Ovary (tissue), 9 donors: ENCODE data around the gene NCAPG. TPM values are rescaled to one million over a fixed set of nuclear protein-coding genes. Genes with fewer than 3 reads are reported as not detected.

Source experiments
- DNase-seq, 5 donors: peaks; one replicate each; pipeline ENCODE4 v3.0.0-alpha.2; 2019 to 2020
- H3K27ac ChIP-seq, 2 donors: fragments of 200-600 bp; one replicate each; pipeline versions ENCODE4 v1.5.1 to v1.8.0; 2019 to 2022
- H3K27me3 ChIP-seq: fragments of 200-600 bp; one replicate; pipeline ENCODE4 v1.8.0; 2022
- H3K36me3 ChIP-seq: fragments of 200-600 bp; sonication (generic); one replicate; pipeline ENCODE4 v1.5.1; 2019
- H3K4me1 ChIP-seq: one replicate; pipeline ENCODE4 v1.8.1; 2013; ENCODE audit warnings: mild to moderate bottlenecking, moderate library complexity; ENCODE audit not compliant: insufficient read depth
- H3K4me3 ChIP-seq: fragments of 200-600 bp; sonication (generic); one replicate; pipeline ENCODE4 v1.5.1; 2017
- H3K9me3 ChIP-seq, 2 donors: fragments of 200-600 bp in 1 of 2; sonication (generic) in 1 of 2; one replicate each; pipeline versions ENCODE4 v1.5.1 to v1.8.1; 2013 to 2019; ENCODE audit warnings: mild to moderate bottlenecking in 1 of 2, moderate library complexity in 1 of 2
- EP300 ChIP-seq: sonication (generic); formaldehyde crosslinking; IDR thresholded peaks from one replicate; pipeline ENCODE4 v1.6.1; 2017; ENCODE audit warnings: antibody characterized with exemption
- POLR2A ChIP-seq: fragments of 450-650 bp; IDR thresholded peaks from one replicate; pipeline ENCODE4 v1.6.1; 2017; ENCODE audit warnings: antibody characterized with exemption, mild to moderate bottlenecking, moderate library complexity
- WGBS, 3 donors: extraction: QIAGEN DNeasy Blood & Tissue Kit in 1 of 3; methylation state at CpG; one replicate each; pipeline versions ENCODE4 v1.1.5 to v1.1.7; 2013 to 2017; 5-methylcytosine and 5-hydroxymethylcytosine counted together
- intact Hi-C, 4 donors: fragments of 100-400 bp; cut with DNase I; formaldehyde crosslinking; loops; one replicate each; pipeline versions ENCODE4 v1.11.0 to v1.15.1; 2022 to 2023
- polyA plus RNA-seq, 2 donors: library from polyadenylated mRNA; stranded (reverse); fragments of 200-250 nt in 1 of 2; fragments of 350-450 nt in 1 of 2; fragmentation: Illumina TruSeq in 1 of 2; extraction: RNeasy Lipid Tissue Mini Kit (QIAGEN cat#74804) in 1 of 2; gene quantifications; one replicate each; pipeline ENCODE4 v1.2.3, GENCODE V29; 2013 to 2014
- total RNA-seq, 7 donors: library from RNA; depleted of rRNA in 2 of 7; stranded (reverse); fragments of >200 nt in 2 of 7; fragmentation: NEBNext Ultra II Directional in 3 of 7; extraction: Animal tissue kit (Norgen Biotek cat#: 25700) in 3 of 7; gene quantifications; one replicate each; pipeline versions ENCODE4 v1.1.0 to v1.2.4, GENCODE V29; 2016 to 2023
- TF ChIP-seq, protein P1 (sequence below), 3 donors: fragments of 450-650 bp in 2 of 3; fragments of 200-600 bp in 1 of 3; IDR thresholded peaks; one replicate each; pipeline versions ENCODE4 v1.5.1 to v1.8.0; 2016 to 2022; ENCODE audit warnings: antibody characterized with exemption in 3 of 3, mild to moderate bottlenecking in 1 of 3
- donor health status: DM: no; HTN: no; CAD: no; lungs with moderate emphysema.
- donor health status: DM: no; HTN: no; CAD: no.
- donor health status: Bipolar disorder and iron deficiency.
- donor health status: DM: yes; HTN: yes; CAD: no.
- donor health status: DM: no; HTN: no; CAD: no.
- donor health status: DM: yes; HTN: yes; CAD: no.

Gene NCAPG
- total and polyA plus RNA-seq, 9 donors: 0.25 to 1.9 (median 0.48) TPM; not detected in 2

DNA sequence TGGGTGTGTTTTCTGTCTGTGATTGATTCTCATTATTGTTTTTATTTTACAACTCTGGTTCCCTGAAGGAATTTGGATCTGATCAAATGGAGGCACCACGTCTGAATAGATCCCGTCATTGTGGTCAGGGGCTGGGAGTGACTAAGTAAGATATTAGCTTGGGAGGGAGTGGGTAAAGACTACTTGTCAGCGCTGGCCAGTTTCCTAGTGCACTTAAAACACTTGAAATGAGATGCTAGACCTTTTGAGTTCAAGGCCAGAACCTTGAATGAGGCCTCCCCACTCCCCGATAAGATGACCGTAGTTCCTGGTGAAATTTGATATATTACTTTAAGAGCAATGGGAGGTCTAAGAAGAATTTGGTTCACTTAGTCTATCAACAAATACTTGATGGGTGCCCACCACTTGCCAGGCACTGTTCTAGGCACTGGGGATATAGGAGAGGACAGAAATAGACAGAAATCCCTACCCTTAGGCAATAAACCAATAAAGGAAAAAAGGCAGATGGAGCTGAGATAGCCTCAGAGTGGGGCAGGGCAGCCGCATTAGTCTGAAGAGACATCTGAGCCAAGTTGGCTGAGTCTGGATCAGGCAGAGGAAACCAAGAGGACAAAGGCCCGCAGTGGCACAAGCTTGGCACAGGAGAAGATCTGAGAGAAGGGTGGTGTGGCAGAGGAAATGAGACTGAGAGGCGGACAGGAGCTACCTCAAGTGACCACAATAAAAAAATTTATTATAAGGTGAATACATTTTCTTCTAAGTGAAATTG is 41.2 kb upstream of the NCAPG start:
- 32 to 43% (median 35%) methylated on average over 8 of the region's 8 CpGs for WGBS, 3 donors
- Histone ChIP-seq H3K4me3 (no peak overlapping the region), H3K9me3 (no peaks in the 10 kb centered on the region), H3K4me1 (no peaks in the 10 kb centered on the region), H3K27me3 (no peaks in the 10 kb centered on the region), H3K27ac (no peak overlapping the region), H3K36me3 (no peaks in the 10 kb centered on the region)
- no peak for DNase-seq
- no peak for TF ChIP-seq POLR2A
- TF ChIP-seq, protein P1, sequence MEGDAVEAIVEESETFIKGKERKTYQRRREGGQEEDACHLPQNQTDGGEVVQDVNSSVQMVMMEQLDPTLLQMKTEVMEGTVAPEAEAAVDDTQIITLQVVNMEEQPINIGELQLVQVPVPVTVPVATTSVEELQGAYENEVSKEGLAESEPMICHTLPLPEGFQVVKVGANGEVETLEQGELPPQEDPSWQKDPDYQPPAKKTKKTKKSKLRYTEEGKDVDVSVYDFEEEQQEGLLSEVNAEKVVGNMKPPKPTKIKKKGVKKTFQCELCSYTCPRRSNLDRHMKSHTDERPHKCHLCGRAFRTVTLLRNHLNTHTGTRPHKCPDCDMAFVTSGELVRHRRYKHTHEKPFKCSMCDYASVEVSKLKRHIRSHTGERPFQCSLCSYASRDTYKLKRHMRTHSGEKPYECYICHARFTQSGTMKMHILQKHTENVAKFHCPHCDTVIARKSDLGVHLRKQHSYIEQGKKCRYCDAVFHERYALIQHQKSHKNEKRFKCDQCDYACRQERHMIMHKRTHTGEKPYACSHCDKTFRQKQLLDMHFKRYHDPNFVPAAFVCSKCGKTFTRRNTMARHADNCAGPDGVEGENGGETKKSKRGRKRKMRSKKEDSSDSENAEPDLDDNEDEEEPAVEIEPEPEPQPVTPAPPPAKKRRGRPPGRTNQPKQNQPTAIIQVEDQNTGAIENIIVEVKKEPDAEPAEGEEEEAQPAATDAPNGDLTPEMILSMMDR (IDR thresholded peaks at IDR 0.05): no peak
- no peak for TF ChIP-seq EP300
- intact Hi-C loops: no loop called here

DNA sequence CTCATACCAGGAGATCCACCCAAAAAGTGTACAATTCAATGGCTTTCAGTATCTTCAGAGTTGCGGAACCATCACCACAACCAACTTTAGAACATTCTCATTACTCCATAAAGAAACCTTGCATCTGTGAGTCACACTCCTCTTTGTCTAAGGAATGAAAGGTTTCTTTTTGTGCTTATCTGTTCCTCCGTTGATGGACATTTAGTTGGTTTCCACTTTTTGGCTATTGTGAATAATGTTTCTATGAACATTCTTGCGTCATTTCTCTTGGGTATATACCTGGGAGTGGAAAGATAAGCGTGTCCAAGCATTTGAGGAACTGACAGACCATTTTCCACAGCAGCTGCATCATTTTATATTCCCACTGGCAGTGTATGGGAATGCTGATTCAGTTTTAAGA is 39.9 kb upstream of the NCAPG start:
- intact Hi-C loops: no loop called here
- no peak overlapping the region for H3K4me3 ChIP-seq
- no peaks in the 10 kb centered on the region for H3K27me3 ChIP-seq
- no peaks in the 10 kb centered on the region for H3K36me3 ChIP-seq
- no peak for DNase-seq
- no peaks in the 10 kb centered on the region for H3K9me3 ChIP-seq
- TF ChIP-seq EP300 (no peak), POLR2A (no peak)
- TF ChIP-seq, protein P1 (IDR thresholded peaks at IDR 0.05): no peak
- 58 to 65% (median 64%) methylated on average over 4 of the region's 4 CpGs for WGBS, 3 donors
- H3K27ac ChIP-seq: no peak overlapping the region
- no peaks in the 10 kb centered on the region for H3K4me1 ChIP-seq

DNA sequence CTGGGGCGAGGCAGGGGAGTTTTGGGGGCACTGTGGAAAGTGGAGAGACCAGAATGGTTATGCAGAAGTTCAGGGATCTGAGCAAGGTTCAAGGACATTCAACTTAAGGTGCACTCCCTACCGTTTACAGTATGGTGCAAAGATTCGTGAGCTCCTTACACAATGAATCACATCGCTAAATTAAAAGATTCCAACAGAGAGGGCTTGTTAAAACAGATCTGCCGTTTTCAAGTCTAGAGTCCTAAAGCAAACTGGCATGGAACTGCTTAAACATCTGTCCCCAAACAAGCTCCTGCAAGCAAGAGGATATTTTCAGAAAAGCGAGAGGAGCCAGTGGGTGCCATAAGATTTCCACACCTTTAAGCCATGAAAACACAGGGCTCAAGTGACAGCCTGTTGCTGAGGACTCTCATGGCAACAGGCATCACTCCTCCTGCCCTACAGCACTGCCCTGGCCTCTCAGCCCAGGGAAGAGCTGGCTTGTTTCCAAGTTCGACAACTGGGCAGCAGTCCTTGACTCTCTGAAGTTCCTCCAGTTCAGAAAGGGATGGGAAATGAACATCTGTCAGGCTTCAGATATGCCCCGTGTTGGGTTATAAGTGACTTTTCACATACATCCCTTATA is 39.4 kb upstream of the NCAPG start:
- Histone ChIP-seq H3K27ac (no peak overlapping the region), H3K9me3 (no peaks in the 10 kb centered on the region), H3K36me3 (no peaks in the 10 kb centered on the region), H3K27me3 (no peaks in the 10 kb centered on the region), H3K4me1 (no peaks in the 10 kb centered on the region), H3K4me3 (no peak overlapping the region)
- DNase-seq: no peak
- TF ChIP-seq, protein P1 (IDR thresholded peaks at IDR 0.05): no peak
- TF ChIP-seq POLR2A (no peak), EP300 (no peak)
- WGBS, 3 donors: 23 to 41% (median 34%) methylated on average over 8 of the region's 8 CpGs
- intact Hi-C loops: no loop called here

DNA sequence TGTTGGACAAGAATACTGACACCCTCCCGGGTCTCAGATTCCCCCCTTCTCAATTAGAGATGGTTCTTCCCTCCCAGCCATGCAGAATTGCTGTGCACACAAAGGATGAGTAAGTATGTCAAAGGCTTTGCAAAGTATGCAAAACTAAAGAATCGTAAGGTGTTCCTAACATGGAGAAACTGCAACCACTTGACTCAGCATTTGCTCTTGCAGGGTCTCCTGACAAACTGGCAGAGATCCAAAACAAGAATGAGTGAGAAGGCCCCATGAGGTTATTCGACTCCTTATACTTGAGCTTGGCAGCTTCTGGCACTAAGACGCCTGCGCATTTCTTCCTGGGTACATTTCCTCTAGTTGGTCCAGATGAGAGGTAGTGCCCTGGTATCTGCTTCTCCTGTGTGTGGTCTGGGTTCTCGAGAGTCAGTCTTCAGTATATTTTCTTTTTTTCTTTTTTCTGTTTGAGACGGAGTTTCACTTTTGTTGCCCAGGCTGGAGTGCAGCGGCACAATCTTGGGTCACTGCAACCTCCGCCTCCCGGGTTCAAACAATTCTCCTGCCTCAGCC is 37.6 kb upstream of the NCAPG start:
- no peaks in the 10 kb centered on the region for H3K9me3 ChIP-seq
- DNase-seq: no peak
- TF ChIP-seq EP300 (no peak), POLR2A (no peak)
- 81 to 85% (median 82%) methylated on average over 10 of the region's 10 CpGs for WGBS, 3 donors
- H3K4me1 ChIP-seq: no peaks in the 10 kb centered on the region
- intact Hi-C loops: no loop called here
- H3K4me3 ChIP-seq: no peak overlapping the region
- H3K27ac ChIP-seq: no peak overlapping the region
- no peaks in the 10 kb centered on the region for H3K36me3 ChIP-seq
- no peaks in the 10 kb centered on the region for H3K27me3 ChIP-seq

DNA sequence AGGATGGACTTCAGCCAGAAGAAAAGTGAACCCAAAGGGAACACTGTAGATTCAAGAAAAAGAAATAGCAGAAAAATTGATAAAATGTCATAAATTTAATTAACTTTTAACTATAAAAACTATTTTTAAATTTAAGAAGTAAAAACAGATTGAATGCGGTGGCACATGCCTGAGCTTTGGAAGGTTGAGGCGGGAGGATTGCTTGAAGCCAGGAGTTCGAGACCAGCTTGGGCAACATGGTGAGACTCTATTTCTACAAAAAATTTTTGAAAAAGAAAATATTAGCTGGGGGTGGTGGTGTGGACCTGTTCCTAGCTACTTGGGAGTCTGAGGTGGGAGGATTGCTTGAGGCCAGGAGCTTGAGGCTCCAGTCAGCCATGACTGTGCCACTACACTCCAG is 32.3 kb upstream of the NCAPG start:
- Histone ChIP-seq H3K9me3 (no peaks in the 10 kb centered on the region), H3K36me3 (no peaks in the 10 kb centered on the region), H3K27me3 (no peaks in the 10 kb centered on the region), H3K4me1 (peaks cover 7% of the 10 kb centered on the region), H3K27ac (no peak overlapping the region), H3K4me3 (no peak overlapping the region)
- intact Hi-C loops: no loop called here
- DNase-seq: no peak
- no peak for TF ChIP-seq POLR2A
- TF ChIP-seq, protein P1 (IDR thresholded peaks at IDR 0.05): no peak
- WGBS, 3 donors: 79 to 96% (median 81%) methylated on average over 3 of the region's 3 CpGs
